Stimulated activated CD4-positive, alpha-beta T cell treated with anti-CD3 and anti-CD28 coated beads, Interleukin-1b, Interleukin-23, amount 100 ng/mL, for 1 hour (primary cell): Measurements from ENCODE around the gene PTPRG.

Experiments used
- DNase-seq, 2 donors: peaks; one replicate each; pipeline ENCODE4 v3.0.0-alpha.2; 2020; ENCODE audit warnings: low read depth in 2 of 2

The PTPRG gene

DNA sequence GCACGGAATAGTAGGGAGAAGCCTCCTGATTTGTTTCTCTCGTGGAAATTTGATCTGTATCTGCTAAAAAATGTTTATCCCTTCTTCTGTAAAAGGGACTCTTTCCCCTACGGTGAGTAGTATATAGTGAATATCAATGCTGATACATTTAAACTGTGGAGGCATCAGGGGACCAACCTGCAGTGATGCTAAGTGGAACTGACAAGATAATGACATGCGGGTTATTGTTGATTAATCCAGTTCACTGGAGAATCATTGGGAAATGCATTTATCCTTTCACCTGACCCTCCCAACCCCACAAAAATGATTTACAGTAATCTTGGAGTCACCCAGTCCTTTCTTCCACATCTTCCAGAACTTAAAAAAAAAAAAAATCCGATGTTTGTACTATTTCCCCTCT lies 264.8 kb downstream of the PTPRG start:
- no peak for DNase-seq

DNA sequence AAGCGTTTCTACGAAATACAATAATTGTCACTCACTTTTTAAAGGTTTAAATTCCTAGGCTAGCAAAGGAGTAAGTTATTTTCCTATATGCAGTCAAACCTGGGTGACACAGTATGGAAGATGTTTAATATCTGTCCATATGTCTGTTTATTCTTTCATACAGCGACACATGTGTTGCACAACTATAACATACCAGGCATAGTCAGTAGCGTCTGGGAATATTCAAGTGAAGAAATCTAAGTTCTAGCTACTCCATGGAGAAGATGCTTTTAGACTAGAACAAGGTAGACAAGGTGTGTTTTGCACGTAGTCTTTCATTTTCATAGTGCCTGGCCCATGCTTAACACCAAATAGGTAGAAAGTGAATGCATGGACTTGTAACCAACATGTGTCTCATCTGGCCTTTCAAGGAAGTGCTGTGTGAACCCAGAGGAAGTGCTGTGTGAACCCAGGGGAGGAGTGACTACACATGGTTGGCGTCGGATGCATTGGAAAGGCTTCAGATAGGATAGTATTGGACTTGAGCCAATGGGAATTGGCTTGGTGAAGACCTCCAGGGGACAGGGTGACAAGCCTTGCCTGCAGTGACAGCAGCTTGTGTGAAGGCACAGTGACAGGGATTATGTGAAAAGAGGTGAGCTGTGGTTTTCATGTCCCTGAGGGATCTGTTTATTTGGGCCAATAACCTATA lies 267.0 kb downstream of the PTPRG start:
- no peak for DNase-seq

DNA sequence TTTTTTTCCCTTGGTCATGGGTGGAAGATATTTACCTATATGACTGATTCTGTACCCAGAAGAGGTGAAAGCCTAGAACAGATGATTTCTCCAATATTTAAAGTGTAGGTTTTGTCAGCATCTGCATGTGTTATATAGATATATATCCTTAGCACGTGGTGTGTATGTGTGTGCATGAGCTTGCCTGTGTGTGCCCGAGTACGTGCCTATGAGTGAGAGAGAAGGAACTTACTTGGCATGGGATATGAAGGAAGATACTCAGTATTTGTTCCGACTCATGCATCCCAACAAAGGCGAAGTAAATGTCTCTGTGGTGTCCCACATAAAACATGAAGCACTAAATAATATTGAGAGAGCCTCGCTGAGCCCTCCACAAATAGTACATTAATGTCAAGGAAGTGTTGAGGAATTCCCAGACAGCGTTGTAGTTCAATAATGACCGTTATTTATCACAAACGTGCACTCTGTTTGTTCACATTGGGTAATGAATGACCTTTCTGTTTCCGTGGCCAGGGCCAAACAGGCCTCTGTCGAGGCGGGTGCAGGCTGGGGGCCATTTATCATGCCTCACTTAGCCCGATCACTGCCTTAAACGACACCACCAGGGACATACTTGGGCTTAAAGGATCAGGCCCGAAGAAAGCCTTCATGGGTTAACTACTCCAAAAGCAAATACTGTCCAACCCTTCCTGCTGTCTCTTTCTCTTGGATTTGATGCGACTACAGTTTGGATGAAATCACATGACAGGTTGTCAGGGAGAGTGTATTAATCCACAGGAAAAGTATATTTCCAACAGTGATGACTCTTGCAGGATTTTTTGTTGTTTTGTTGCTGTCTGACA lies 267.7 kb downstream of the PTPRG start:
- no peak for DNase-seq

DNA sequence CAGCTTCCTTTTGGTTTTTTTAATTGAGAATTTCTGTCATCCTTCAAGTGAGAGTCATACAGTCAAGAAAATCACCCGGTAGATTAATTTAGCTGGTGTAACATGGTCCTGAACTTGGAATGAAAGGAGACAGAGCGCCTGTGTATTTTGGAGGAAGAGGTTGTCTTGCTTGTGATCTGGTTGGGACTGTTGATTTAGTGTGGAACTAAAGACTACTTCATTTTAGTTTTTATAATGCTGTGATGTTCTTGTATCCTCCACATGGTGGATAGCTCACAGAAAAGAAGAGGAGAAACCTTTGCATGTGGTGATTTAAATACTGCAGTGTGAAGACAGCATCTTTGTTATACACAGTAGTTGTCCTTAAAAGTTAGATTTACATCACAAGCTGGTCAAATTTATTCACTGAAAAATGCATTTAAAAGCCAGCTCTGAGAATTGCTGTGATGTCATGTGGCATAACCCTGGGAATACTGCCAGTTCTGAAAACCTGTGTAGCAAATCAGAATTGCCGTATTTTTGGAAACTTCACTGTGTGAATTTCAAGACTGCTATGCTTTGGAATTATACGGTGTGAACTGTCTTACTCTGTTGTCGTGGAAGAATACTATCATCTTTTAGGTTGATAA lies 268.5 kb downstream of the PTPRG start:
- no peak for DNase-seq

DNA sequence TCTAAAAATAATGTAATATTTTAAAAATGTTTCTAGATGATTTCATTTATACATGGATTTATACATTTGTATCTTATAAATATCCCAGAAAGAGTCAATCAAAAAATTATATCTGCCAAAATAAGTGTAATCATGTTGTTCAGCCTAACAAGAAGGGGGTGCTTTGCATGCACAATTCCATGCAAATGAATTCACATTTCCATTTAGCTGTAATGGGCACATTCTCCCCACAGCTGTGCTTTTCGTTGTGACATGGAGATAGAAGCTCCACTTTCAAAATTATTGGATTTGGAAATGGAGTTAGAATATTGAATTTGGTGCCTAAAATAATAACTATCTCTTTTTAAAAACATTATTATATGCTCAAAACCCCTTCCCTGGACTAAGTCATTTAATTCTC lies 270.6 kb downstream of the PTPRG start:
- no peak for DNase-seq

DNA sequence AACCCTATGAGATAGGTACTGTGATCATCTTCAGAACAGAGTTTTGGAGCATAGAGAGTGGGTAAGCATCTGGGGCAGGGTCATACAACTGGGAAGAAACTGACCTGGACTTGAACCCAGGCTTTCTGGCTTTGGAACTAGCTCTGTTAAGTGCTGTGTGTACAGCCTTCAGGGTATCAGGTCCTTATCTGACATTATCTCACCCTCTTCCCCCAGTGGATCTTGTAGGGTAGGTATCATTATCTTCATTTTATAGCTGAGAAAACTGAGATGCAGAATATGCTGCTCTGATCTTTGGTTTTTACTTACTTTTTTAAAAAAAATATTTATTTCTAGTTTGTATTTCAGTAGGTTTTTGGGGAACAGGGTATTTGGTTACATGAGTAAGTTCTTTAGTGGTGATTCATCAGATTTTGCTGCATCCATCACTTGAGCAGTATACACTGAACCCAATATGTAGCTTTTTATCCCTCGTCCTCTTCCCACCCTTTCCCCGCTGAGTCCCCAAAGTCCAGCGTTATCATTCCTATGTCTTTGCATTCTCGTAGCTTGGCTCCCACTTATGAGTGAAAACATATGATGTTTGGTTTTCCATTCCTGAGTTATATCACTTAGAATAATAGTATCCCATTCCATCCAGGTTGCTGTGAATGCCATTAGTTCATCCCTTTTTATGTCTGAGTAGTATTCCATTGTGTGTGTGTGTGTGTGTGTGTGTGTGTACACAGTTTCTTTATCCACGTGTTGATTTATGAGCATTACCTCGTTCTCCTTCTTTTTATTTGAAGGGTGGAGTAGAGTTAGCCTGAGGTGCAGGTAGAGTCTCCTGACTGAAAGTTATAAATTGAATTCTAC lies 271.2 kb downstream of the PTPRG start:
- no peak for DNase-seq

DNA sequence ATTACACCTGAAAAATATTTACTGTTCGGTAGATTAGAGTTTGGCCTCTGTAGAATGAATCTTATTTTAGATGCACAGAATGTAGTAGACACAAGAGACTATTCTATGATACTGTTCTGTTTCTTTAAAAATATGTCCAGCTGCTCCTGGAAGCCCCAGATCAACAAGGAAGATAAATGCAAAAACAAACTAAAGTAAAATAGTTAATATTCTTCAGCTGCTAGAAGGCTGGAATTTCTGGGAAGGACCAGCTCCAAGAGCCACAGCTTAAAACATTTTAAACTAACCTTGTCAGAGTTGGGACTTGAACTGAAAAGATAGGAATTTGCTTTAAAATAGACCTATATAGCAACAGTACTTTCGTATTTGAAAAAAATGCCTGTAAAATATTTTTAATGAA lies 277.9 kb downstream of the PTPRG start:
- DNase-seq = no peak

DNA sequence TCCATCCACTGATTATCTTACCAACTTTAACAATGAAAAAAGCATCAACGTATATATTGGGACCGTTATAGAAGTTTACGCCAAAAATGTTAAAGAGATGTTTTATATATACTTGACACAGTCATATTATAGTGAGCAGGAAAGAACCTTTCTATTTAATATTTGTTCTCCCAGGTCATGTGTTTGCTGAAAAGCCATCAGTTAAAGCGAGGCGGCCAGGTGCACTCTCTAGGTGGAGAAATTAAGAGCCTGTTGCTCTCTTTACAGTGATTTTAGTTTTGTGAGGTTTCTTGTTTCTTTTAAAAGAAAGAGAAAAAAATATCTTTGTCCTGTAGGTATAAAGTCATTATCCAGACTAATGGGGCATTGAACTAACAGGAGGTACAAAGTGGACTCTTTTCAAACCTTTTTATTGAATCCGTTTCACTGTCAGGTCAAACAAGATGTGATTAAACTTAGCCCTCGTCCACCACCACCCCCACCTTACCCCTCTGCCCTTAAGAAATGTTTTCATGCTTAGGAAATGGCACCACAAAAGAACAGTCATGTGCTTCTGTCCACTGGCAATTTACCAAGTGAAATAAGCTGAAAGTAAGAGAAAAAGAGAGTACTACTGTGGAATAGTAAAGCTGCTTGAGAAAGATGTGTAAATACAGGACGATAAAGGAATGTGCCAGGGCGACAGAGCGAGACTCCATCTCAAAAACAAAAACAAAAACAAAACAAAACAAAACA lies 279.9 kb downstream of the PTPRG start:
- DNase-seq = no peak

DNA sequence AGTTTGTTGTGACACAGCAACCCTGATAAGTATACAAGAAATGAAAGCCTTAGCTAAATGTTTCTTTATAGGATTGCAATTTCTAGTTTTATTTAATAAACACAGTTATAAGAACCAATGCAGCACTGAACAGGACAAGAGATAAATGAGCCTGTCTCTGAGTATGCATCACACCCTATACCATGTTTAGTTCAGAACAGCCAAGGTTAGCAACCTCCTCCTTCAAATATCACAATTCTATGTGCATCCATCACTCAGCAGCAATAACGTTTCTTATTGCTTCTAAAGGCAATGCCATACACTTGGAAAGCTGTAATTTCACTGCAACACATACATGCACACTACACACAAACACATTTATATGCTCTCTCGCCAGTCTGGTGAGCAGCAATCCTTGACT lies 280.6 kb downstream of the PTPRG start:
- DNase-seq = no peak

DNA sequence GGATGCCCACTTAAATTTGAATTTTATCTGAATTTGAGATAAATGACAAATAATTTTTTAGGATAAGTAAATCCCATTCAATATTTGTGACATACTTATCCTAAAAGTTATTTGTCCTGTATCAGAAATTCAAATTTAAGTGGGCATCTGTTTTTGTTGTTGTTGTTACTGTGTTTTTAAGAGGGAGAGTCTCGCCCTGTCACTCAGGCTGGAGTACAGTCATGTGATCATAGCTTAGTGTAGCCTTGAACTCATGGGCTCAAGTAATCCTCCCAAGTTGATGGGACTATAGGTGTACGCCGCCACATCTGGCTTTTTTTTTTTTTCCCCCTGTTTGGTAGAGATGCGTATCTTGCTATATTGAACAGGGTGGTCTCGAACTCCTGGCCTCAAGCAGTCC lies 283.0 kb downstream of the PTPRG start:
- no peak for DNase-seq

DNA sequence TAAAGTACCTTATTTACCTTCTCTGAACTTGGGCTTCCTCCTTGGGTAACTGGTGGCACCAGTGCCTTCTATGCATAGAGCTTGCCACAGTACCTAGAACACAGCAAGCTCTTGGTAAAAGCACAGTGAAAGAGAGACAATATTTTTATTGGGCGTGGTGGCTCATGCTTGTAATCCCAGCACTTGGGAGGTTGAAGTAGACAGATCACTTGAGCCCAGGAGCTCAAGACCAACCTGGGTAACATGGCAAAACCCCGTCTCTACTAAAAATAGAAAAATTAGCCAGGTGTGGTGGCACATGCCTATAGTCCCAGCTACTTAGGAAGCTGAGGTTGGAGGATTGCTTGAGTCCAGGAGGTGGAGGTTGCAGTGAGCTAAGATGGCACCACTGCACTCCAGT lies 285.1 kb downstream of the PTPRG start:
- no peak for DNase-seq

DNA sequence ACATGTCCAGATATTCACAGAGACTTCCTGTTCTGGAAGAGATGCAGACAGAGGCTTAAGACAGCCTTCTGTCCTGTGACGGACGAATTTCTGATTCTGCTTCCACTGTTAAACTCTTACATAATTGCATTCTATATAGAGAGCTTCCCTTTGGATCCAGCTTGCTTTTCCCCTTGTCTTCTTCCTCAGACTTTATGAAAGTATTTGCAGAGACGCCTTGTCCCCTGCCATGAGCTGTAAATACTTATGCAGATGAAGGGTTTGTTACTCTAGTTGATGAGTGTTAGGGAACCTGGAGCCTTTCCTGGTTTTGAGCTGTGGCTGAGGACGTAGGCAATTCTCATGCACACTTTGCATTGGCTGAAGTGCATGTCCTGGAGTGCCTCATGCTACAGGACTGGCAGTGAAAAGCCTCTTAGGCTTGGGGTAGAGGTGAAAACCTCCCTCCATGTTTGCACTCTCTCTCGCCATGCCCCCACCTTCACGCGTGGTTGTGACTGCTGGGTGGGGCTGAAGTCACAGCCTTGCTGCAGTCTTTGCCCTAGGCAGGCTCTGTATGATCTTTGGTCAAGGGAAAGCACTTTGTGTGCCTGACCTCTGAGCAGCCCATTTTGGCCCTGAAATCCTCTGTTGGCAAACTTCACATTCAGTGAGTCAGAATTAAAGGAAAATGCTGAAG lies 286.6 kb downstream of the PTPRG start:
- DNase-seq = no peak

DNA sequence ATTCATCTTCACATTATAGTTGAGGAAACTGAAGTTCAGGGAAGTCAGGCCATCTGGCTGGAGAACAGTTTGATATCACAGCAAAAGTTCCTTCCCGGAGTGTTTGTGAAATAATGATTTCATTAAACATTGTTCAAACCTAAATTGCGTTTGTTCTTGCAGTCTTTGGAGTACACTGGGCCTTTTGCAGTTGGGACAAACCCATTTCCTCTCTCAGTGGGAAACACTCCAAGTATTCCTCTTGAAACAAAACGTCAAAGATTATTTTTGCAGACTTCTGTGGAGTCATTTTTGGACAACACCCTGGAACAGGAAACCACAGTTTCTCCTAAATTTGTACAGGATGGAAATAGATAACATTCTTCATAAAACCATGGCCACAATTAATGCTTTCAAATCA lies 287.5 kb downstream of the PTPRG start:
- no peak for DNase-seq

DNA sequence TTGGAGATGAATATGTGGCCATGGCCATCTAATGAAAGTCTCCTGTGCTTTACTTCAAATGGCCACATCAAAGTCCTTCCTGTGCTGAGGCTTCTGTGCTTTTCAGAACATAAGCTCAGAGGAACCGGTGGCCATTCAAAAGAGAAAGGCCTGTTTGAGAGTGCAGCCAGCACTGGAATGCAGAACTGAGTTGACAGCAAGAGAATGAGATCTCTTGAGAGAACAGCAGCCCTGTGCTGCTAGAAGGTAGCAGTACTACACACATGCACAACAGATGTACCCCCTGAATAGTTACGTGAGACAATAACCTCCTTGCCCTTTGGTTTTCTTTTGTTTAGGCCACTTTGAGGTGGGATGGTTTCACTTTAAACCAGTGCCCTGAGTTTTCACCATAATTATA lies 292.5 kb downstream of the PTPRG start:
- no peak for DNase-seq

DNA sequence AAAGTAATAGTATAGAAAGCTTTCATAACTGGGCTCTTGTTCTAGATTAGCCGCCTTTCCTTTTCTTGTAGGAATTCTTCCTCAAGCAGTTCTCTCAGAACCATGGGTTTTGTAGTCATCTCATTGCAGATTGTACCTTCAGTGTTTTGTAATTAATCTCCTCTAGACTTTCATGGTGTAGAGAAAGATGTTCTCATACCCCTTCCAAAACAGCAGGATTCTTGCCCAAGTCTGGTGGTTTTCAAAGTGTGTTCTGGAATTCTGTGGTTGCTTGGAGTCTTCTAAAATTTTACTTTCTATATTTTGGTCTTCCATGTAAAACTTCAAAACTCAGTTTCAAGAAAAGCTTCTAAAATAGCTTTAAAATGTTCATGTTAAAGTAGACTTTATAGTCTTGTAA lies 293.8 kb downstream of the PTPRG start:
- no peak for DNase-seq

DNA sequence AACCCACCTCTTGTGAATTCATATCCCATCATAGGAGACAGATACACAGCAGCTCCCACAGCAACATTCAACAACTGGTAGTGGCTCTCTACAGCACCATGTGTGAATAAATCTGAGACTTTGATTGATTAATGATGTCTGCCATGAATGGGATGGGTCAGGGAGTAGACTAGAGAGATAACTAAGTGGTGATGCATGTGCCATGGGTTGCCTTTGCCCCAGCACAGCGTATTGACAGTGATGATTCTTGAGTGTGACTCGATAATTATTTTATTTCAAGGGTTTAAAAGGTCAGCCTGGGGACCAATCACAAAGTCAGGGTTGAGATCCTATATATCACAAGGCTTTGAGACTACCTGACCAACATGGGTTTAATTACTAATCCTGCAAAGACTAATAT lies 295.9 kb downstream of the PTPRG start:
- no peak for DNase-seq

DNA sequence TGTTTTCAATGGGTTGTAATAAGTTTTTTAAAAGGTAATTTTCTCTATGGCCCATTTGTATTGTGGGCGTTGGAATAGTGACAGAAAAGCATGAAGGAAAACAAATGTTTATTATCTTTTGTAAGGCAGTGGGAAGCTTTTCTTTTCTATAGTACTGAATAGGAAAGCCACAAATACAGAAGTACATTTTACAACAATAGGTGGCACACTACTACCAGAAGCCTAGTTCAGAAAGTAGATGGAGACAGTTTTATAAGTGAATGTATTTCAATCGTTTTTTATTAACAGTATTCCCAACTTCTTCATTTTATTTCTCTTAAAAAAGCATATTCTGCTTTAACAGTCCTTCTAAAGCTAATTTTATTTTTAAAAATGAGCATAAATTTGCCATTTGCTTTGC lies 296.7 kb downstream of the PTPRG start:
- DNase-seq = no peak

DNA sequence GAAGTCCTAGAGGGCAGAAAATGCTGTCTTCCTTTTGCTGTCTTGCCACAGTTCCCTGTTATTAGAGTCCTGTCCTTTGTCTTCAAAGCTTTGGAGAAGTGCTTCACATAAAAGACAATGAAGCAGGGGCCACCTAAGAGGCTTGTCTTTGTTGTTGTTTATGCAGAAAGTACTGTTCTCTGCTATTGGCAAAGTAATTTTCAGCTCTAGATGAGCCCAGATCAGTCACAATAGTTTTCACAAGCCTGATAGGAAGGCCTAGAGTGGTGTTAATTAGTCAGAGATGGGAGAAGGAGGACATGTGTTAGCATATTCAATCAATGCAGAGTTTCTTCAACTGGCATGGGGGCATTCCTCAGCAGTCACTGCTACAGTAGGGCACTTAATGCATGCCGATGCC lies 300.0 kb downstream of the PTPRG start:
- no peak for DNase-seq

DNA sequence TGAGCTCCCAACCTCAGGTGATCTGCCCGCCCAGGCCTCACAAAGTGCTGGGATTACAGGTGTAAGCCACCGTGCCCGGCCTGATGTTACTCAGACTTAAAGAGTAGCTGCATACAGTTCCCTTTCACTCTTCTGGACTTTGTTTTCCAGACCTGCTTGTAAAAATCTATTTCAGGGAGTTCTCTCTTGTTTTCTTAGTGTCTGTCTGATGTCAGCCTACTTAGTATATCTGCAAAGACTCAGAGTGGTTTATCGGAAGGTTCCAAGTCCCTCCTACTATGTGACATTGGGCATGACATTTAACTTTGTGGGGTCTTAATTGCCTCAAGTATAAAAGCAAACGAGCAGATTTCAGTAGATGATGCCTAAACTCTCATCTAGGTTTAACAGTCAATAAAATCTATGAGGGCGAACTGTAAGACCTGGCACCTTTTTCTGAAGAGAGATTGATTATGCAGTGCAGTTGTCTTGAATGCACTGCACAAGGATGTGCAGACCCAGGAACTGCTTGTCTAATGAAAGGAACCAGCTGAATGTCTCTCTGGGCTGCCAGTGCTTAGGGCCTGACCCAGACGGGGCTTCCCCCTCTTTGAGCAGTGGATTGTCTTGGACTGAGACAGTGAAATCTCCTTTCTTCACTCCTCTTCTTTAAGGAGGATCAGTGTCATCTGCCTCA lies 301.4 kb downstream of the PTPRG start:
- no peak for DNase-seq

DNA sequence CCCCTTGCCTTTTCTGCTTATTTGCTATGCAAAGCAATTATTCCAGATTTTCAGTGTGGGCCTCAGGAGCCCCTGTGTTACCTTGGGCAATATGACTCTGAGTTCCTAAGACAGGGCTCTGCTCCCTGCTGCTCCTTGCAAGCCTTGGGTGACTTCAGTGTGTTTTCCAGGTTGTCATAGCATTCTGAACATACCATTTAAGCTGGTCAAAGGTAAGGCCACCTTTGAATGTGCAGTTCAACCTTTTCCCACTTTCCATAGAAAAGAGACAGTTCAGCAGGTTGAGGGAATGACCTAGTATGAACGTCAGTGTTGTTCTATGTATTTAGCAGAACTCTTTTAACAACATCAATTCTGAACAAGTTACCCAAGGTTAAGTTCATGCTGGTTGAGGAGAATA lies 302.2 kb downstream of the PTPRG start:
- no peak for DNase-seq
